NCI-H748 treated with DMSO at 0.1 percent for 48 hours (cell line): ENCODE results near the gene RNPS1.

ENCODE experiments used
- DNase-seq: peaks from one replicate; lab custom pipeline; 2025; lab: John Stamatoyannopoulos, UW

The RNPS1 gene

GRCh38 chr16:2267913-2268666 lies at the start of gene RNPS1:
Gene RNPS1 (minus strand): TSS chr16:2268126. CDS start chr16:2264643, 3,483 bp downstream.
- DNase-seq = peak; percentile 71

GRCh38 chr16:2317231-2318020 lies 49.5 kb upstream of the RNPS1 start:
- no peak for DNase-seq

GRCh38 chr16:2308089-2308962 lies 40.4 kb upstream of the RNPS1 start:
- DNase-seq = no peak

GRCh38 chr16:2299915-2300192 lies 31.9 kb upstream of the RNPS1 start:
- no peak for DNase-seq

GRCh38 chr16:2299121-2299914 lies 31.4 kb upstream of the RNPS1 start:
- DNase-seq = no peak

- no peak for DNase-seq
Measured at GRCh38 chr16:2298621-2299020, 30.7 kb upstream of the RNPS1 start.

GRCh38 chr16:2297506-2297860 lies 29.6 kb upstream of the RNPS1 start:
- DNase-seq = no peak

GRCh38 chr16:2296661-2297505 lies 29.0 kb upstream of the RNPS1 start:
- DNase-seq = no peak

- no peak for DNase-seq
Measured at GRCh38 chr16:2295056-2295798, 27.3 kb upstream of the RNPS1 start.

GRCh38 chr16:2292221-2292620 lies 24.3 kb upstream of the RNPS1 start:
- no peak for DNase-seq

GRCh38 chr16:2289282-2289681 lies 21.4 kb upstream of the RNPS1 start:
- no peak for DNase-seq

GRCh38 chr16:2288726-2289125 lies 20.8 kb upstream of the RNPS1 start:
- DNase-seq = no peak

GRCh38 chr16:2287916-2288547 lies 20.1 kb upstream of the RNPS1 start:
- no peak for DNase-seq

GRCh38 chr16:2286550-2286949 lies 18.6 kb upstream of the RNPS1 start:
- DNase-seq = no peak

GRCh38 chr16:2285731-2286191 lies 17.8 kb upstream of the RNPS1 start:
- no peak for DNase-seq

- no peak for DNase-seq
Measured at GRCh38 chr16:2284797-2285576, 17.1 kb upstream of the RNPS1 start.

GRCh38 chr16:2284001-2284770 lies 16.3 kb upstream of the RNPS1 start:
- DNase-seq = no peak
